Tongue (tissue), 2 donors: Measurements from ENCODE around the gene PDE11A. TPM values are rescaled to one million over a fixed set of nuclear protein-coding genes. Genes with fewer than 3 reads are reported as not detected.

ENCODE experiments used
- DNase-seq: peaks from one replicate; pipeline ENCODE4 v3.0.0-alpha.2; 2015
- total RNA-seq: library from RNA; depleted of rRNA; stranded (reverse); fragments of >200 nt; gene quantifications from one replicate; pipeline ENCODE4 v1.2.3, GENCODE V29; 2014

PDE11A gene
- total RNA-seq, 1 donor from 2014 or later: 0.51 TPM

- peak; percentile 97 for DNase-seq
Observed at GRCh38 chr2:177598326-177599138, 474.0 kb downstream of the PDE11A start.

- no peak for DNase-seq
Observed at GRCh38 chr2:177597759-177598158, 474.8 kb downstream of the PDE11A start.

GRCh38 chr2:177596866-177597265, 475.7 kb downstream of the PDE11A start:
- DNase-seq: no peak

GRCh38 chr2:177595126-177595845, 477.3 kb downstream of the PDE11A start:
- DNase-seq: peak; percentile 47

- no peak for DNase-seq
Observed at GRCh38 chr2:177593402-177593801, 479.2 kb downstream of the PDE11A start.

GRCh38 chr2:177592945-177593344, 479.6 kb downstream of the PDE11A start:
- no peak for DNase-seq

GRCh38 chr2:177592397-177592796, 480.2 kb downstream of the PDE11A start:
- DNase-seq: no peak

GRCh38 chr2:177589186-177589585, 483.4 kb downstream of the PDE11A start:
- no peak for DNase-seq

- DNase-seq: no peak
Observed at GRCh38 chr2:177588671-177589070, 483.9 kb downstream of the PDE11A start.

- no peak for DNase-seq
Observed at GRCh38 chr2:177587371-177587770, 485.2 kb downstream of the PDE11A start.

GRCh38 chr2:177586154-177586553, 486.4 kb downstream of the PDE11A start:
- no peak for DNase-seq

GRCh38 chr2:177585234-177585863, 487.2 kb downstream of the PDE11A start:
- peak; percentile 81 for DNase-seq

GRCh38 chr2:177584030-177584692, 488.4 kb downstream of the PDE11A start:
- no peak for DNase-seq

- DNase-seq: no peak
Observed at GRCh38 chr2:177582000-177582399, 490.6 kb downstream of the PDE11A start.

- no peak for DNase-seq
Observed at GRCh38 chr2:177579486-177580036, 493.0 kb downstream of the PDE11A start.

- DNase-seq: no peak
Observed at GRCh38 chr2:177578454-177578853, 494.1 kb downstream of the PDE11A start.

GRCh38 chr2:177577075-177577474, 495.5 kb downstream of the PDE11A start:
- DNase-seq: no peak

- DNase-seq: no peak
Observed at GRCh38 chr2:177575358-177575757, 497.2 kb downstream of the PDE11A start.

GRCh38 chr2:177574356-177574755, 498.2 kb downstream of the PDE11A start:
- DNase-seq: no peak
